ENCODE measurements around the gene NFIB. TPM values are rescaled to one million over a fixed set of nuclear protein-coding genes. Genes with fewer than 3 reads are reported as not detected.

The NFIB gene
- total RNA-seq, 5 donors from 2014 or later (not counting 1 experiment from before 2014, with no cell fraction given), result 0.15 to 0.89 (median 0.39) TPM; not detected in 1

DNA sequence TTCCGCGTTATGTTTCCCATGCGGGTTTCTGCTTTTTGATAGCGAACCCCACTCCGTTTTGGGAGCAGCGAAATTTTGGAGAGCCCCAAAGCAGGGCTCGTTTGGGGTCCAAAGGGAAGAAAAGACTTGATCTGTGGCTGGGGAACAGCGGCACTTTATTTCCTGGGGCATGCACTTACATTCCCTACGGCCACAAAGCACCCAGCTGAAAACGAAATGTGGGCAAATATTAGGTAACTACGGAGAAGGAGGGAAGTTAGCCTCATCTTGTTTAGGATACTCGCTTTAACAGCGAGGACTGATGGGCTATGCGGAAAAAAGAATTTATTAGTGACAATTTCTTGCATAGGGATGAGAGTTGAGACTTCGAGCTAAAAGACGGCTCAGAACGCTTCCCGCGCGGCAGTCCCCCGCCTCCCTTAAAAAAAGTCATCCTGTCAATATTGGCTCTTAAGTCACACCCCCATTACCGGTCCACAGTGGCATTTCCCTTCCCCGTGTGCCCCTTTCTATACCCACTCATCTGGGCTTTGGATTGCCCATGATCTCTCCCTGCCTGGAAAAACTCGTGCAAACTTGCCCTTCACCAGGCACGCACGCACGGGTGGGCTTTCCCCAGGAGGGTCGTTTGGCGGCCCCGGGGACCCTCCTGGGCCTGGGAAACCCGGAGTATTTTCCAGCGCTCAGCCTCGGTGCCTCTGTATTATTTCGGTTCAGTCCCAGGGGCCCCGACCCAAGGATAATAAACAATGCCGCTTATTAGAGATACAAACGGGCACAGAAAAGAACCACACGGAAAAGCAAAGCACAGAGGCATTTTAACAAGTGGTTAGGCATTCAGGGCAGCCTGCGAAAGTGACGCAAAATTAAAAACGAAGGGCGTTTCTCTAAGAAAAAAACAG is 35.8 kb upstream of the NFIB start:
- Mint-ChIP-seq H3K36me3 (no peaks in the 10 kb centered on the region), H3K27me3 (peaks cover 69 to 79% of the 10 kb centered on the region in 2 donors), H3K9me3 (no peaks in the 10 kb centered on the region), H3K27ac (no peak overlapping the region), H3K4me3 (no peak overlapping the region), H3K4me1 (peaks cover 16 to 24% (median 16%) of the 10 kb centered on the region in 3 donors)
- WGBS (ENCODE audit: insufficient coverage), result 9% methylated on average over 34 of the region's 42 CpGs
- H3K9me3 ChIP-seq, result no peaks in the 10 kb centered on the region
- no peak overlapping the region for H3K4me3 ChIP-seq (ENCODE audit: control insufficient read depth in 1 of 2, extremely low read depth in 1 of 2, low read length in 1 of 2)
- H3K27ac ChIP-seq (ENCODE audit: low read length), result no peak overlapping the region
- H3K27me3 ChIP-seq (replicated peaks in 1 of 2; ENCODE audit: control insufficient read depth in 2 of 2, extremely low read depth in 1 of 2, insufficient read depth in 2 of 2, low read length in 1 of 2), result peaks cover 7 to 75% of the 10 kb centered on the region in 2 experiments
- peaks cover 0 to 5% of the 10 kb centered on the region in 2 experiments for H3K4me1 ChIP-seq (ENCODE audit: control insufficient read depth in 1 of 2, extremely low read depth in 1 of 2, insufficient read depth in 2 of 2, low read length in 2 of 2)
- CTCF ChIA-PET, result no interaction called here
- ATAC-seq (replicated peaks in 1 of 4) (no peak), DNase-seq (no peak)
- no peaks in the 10 kb centered on the region for H3K36me3 ChIP-seq (ENCODE audit: control insufficient read depth in 2 of 2, extremely low read depth in 1 of 2, insufficient read depth in 1 of 2, low read length in 1 of 2)
- POLR2A ChIA-PET, result no interaction called here

DNA sequence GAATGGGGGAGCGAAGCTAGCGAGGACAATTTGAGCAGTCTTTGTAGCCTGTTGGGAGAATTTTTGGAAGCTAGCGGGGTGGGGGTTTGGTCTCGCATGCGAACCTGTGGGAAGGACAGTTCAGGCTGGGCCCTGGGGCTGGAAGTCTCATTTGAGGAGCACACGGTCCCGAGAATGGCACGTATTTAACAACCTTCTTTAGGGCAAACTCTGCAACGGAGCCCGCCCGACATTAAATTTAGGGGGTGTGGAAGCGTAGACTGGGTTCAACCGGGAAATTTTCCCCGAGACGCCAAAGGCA is 35.2 kb upstream of the NFIB start:
- CTCF ChIA-PET, result no interaction called here
- H3K36me3 Mint-ChIP-seq, result no peaks in the 10 kb centered on the region
- no peak overlapping the region for H3K27ac Mint-ChIP-seq
- no peaks in the 10 kb centered on the region for H3K36me3 ChIP-seq (ENCODE audit: control insufficient read depth in 2 of 2, extremely low read depth in 1 of 2, insufficient read depth in 1 of 2, low read length in 1 of 2)
- H3K9me3 ChIP-seq, result no peaks in the 10 kb centered on the region
- no peak overlapping the region for H3K4me3 ChIP-seq (ENCODE audit: control insufficient read depth in 1 of 2, extremely low read depth in 1 of 2, low read length in 1 of 2)
- H3K9me3 Mint-ChIP-seq, result no peaks in the 10 kb centered on the region
- DNase-seq, result no peak
- H3K27me3 ChIP-seq (replicated peaks in 1 of 2; ENCODE audit: control insufficient read depth in 2 of 2, extremely low read depth in 1 of 2, insufficient read depth in 2 of 2, low read length in 1 of 2), result peaks cover 7 to 77% of the 10 kb centered on the region in 2 experiments
- peaks cover 65 to 74% of the 10 kb centered on the region in 2 donors for H3K27me3 Mint-ChIP-seq
- POLR2A ChIA-PET, result no interaction called here
- H3K4me3 Mint-ChIP-seq, result no peak overlapping the region
- peaks cover 16 to 24% (median 16%) of the 10 kb centered on the region in 3 donors for H3K4me1 Mint-ChIP-seq
- H3K4me1 ChIP-seq (ENCODE audit: control insufficient read depth in 1 of 2, extremely low read depth in 1 of 2, insufficient read depth in 2 of 2, low read length in 2 of 2), result peaks cover 0 to 5% of the 10 kb centered on the region in 2 experiments
- ATAC-seq (replicated peaks in 1 of 4), result no peak
- WGBS (ENCODE audit: insufficient coverage), result 16% methylated on average over 11 of the region's 15 CpGs
- no peak overlapping the region for H3K27ac ChIP-seq (ENCODE audit: low read length)

DNA sequence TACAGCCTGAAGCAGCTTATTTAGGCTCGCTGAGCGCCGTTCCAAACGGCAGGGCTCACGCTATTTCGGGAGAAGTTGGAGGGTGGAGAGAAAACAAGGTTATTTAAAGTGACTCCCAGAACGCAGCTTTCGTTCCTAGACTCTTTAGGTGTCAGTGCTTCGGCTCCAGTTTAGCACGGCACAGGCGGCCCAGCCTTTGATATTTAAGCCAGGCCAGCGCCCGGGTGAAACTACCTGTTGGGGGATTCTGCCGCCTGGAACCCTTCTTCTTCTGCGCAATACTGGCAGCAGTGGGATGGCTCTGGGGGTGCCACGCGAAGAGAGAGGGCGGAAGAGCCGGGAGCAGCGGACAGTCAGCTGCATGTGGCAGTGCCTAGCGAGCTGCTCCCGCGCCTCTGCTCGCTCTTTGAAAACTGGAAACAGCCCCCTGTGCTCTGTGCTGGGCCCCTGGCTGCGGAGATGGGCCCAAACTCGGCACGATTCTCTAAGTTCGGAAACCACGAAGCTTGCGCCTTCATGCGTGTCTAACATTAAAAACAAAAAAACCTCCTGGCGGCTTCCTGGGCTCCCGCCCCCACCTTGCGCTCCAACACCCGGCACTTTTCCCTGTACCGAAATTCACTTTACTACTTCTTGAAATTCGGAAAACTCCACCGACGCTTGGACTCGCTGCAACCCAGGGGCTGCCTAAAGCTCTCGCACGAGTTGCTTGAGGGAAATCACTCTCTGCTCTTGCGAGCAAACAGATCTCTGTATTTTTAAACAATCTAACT is 34.6 kb upstream of the NFIB start:
- H3K36me3 ChIP-seq (ENCODE audit: control insufficient read depth in 2 of 2, extremely low read depth in 1 of 2, insufficient read depth in 1 of 2, low read length in 1 of 2), result no peaks in the 10 kb centered on the region
- H3K4me3 ChIP-seq (ENCODE audit: control insufficient read depth in 1 of 2, extremely low read depth in 1 of 2, low read length in 1 of 2), result no peak overlapping the region
- Mint-ChIP-seq H3K27ac (no peak overlapping the region), H3K4me3 (no peak overlapping the region), H3K9me3 (no peaks in the 10 kb centered on the region), H3K36me3 (no peaks in the 10 kb centered on the region), H3K27me3 (peaks cover 64 to 69% of the 10 kb centered on the region in 2 donors), H3K4me1 (peaks cover 12 to 23% (median 13%) of the 10 kb centered on the region in 3 donors)
- no peaks in the 10 kb centered on the region for H3K9me3 ChIP-seq
- CTCF ChIA-PET, result interaction anchor here in 1 of 2 donors (0.6 kb wide), 1 partner anchor 121 kb away, joined by 3 read pairs; no protein-coding TSS in a partner anchor
- no peak for ATAC-seq (replicated peaks in 1 of 4)
- peaks cover 7 to 79% of the 10 kb centered on the region in 2 experiments for H3K27me3 ChIP-seq (replicated peaks in 1 of 2; ENCODE audit: control insufficient read depth in 2 of 2, extremely low read depth in 1 of 2, insufficient read depth in 2 of 2, low read length in 1 of 2)
- 4% methylated on average over 38 of the region's 43 CpGs for WGBS (ENCODE audit: insufficient coverage)
- no peak for DNase-seq
- POLR2A ChIA-PET, result no interaction called here
- no peak overlapping the region for H3K27ac ChIP-seq (ENCODE audit: low read length)
- peaks cover 0 to 4% of the 10 kb centered on the region in 2 experiments for H3K4me1 ChIP-seq (ENCODE audit: control insufficient read depth in 1 of 2, extremely low read depth in 1 of 2, insufficient read depth in 2 of 2, low read length in 2 of 2)

GRCh38 chr9:14348123-14348372 is 34.1 kb upstream of the NFIB start:
- no peaks in the 10 kb centered on the region for H3K4me1 ChIP-seq (ENCODE audit: control insufficient read depth in 1 of 2, extremely low read depth in 1 of 2, insufficient read depth in 2 of 2, low read length in 2 of 2)
- no peaks in the 10 kb centered on the region for H3K36me3 ChIP-seq (ENCODE audit: control insufficient read depth in 2 of 2, extremely low read depth in 1 of 2, insufficient read depth in 1 of 2, low read length in 1 of 2)
- ChIA-PET CTCF (interaction anchor here in 1 of 2 donors (0.6 kb wide), 1 partner anchor 121 kb away, joined by 3 read pairs; no protein-coding TSS in a partner anchor), POLR2A (no interaction called here)
- H3K4me3 ChIP-seq (ENCODE audit: control insufficient read depth in 1 of 2, extremely low read depth in 1 of 2, low read length in 1 of 2), result no peak overlapping the region
- peaks cover 59 to 64% of the 10 kb centered on the region in 2 donors for H3K27me3 Mint-ChIP-seq
- H3K27ac Mint-ChIP-seq, result no peak overlapping the region
- no CpG with 5 or more reads among the region's 10 CpGs for WGBS (ENCODE audit: insufficient coverage)
- no peaks in the 10 kb centered on the region for H3K9me3 ChIP-seq
- no peak for DNase-seq
- H3K27ac ChIP-seq (ENCODE audit: low read length), result no peak overlapping the region
- ATAC-seq (replicated peaks in 1 of 4), result no peak
- peaks cover 10 to 79% of the 10 kb centered on the region in 2 experiments for H3K27me3 ChIP-seq (replicated peaks in 1 of 2; ENCODE audit: control insufficient read depth in 2 of 2, extremely low read depth in 1 of 2, insufficient read depth in 2 of 2, low read length in 1 of 2)
- H3K4me1 Mint-ChIP-seq, result peaks cover 8 to 18% (median 11%) of the 10 kb centered on the region in 3 donors
- H3K9me3 Mint-ChIP-seq, result no peaks in the 10 kb centered on the region
- no peaks in the 10 kb centered on the region for H3K36me3 Mint-ChIP-seq
- no peak overlapping the region for H3K4me3 Mint-ChIP-seq

DNA sequence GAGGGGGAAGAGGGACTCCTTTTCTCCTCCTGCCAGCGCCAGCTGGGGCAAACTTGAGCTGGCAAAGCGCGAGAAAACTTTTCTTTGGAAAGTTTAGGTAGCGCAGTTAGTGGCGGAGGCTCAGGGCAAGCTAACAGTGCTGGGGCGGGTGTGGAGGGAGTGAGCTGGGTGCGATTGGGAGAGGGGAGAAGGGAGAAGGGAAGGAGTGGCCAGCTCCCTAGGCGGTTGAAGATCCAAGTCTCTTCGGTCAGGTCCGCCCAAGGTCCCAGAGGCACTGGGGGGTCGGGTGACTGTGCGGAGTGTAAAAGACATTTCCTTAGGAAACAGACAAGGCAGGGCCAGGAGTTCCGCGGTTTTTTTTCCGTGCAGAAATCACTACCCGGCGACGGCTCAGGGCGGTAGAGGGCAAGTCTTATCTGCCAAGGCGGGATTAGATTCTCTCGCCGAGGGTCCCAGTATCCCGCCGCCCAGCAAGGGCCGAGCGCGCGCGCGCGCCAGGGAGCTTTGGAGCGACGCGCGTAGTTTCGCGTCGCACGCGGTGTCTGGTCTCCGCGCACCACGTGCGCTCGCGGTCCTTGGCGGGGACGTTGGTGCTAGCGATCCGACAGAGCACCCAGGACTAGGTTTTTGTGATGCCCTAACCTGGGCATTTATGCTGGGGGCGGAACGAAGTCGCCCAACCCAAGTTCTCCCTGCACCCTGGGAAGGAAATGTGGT is 33.6 kb upstream of the NFIB start:
- peaks cover 11 to 80% of the 10 kb centered on the region in 2 experiments for H3K27me3 ChIP-seq (replicated peaks in 1 of 2; ENCODE audit: control insufficient read depth in 2 of 2, extremely low read depth in 1 of 2, insufficient read depth in 2 of 2, low read length in 1 of 2)
- ChIA-PET CTCF (interaction anchor here in 1 of 2 donors (0.6 kb wide), 1 partner anchor 120 kb away, joined by 3 read pairs; no protein-coding TSS in a partner anchor), POLR2A (interaction anchor here in 1 of 2 donors (0.5 kb wide), 1 partner anchor 1529 kb away, joined by 6 read pairs; no protein-coding TSS in a partner anchor)
- Mint-ChIP-seq H3K9me3 (no peaks in the 10 kb centered on the region), H3K27ac (no peak overlapping the region), H3K4me3 (no peak overlapping the region), H3K36me3 (no peaks in the 10 kb centered on the region), H3K4me1 (peaks cover 4 to 18% (median 11%) of the 10 kb centered on the region in 3 donors), H3K27me3 (peaks cover 54 to 59% of the 10 kb centered on the region in 2 donors)
- WGBS (ENCODE audit: insufficient coverage), result 15% methylated on average over 45 of the region's 53 CpGs
- no peaks in the 10 kb centered on the region for H3K36me3 ChIP-seq (ENCODE audit: control insufficient read depth in 2 of 2, extremely low read depth in 1 of 2, insufficient read depth in 1 of 2, low read length in 1 of 2)
- no peaks in the 10 kb centered on the region for H3K4me1 ChIP-seq (ENCODE audit: control insufficient read depth in 1 of 2, extremely low read depth in 1 of 2, insufficient read depth in 2 of 2, low read length in 2 of 2)
- DNase-seq, result no peak
- H3K9me3 ChIP-seq, result no peaks in the 10 kb centered on the region
- no peak overlapping the region for H3K4me3 ChIP-seq (ENCODE audit: control insufficient read depth in 1 of 2, extremely low read depth in 1 of 2, low read length in 1 of 2)
- ATAC-seq (replicated peaks in 1 of 4), result no peak
- no peak overlapping the region for H3K27ac ChIP-seq (ENCODE audit: low read length)

- H3K36me3 ChIP-seq (ENCODE audit: control insufficient read depth in 2 of 2, extremely low read depth in 1 of 2, insufficient read depth in 1 of 2, low read length in 1 of 2), result no peaks in the 10 kb centered on the region
- no peak for DNase-seq
- no peak overlapping the region for H3K4me3 ChIP-seq (ENCODE audit: control insufficient read depth in 1 of 2, extremely low read depth in 1 of 2, low read length in 1 of 2)
- H3K4me1 ChIP-seq (ENCODE audit: control insufficient read depth in 1 of 2, extremely low read depth in 1 of 2, insufficient read depth in 2 of 2, low read length in 2 of 2), result no peaks in the 10 kb centered on the region
- no peak overlapping the region for H3K27ac ChIP-seq (ENCODE audit: low read length)
- peaks cover 49 to 54% of the 10 kb centered on the region in 2 donors for H3K27me3 Mint-ChIP-seq
- ChIA-PET CTCF (no interaction called here), POLR2A (interaction anchor here in 1 of 2 donors (0.5 kb wide), 1 partner anchor 1529 kb away, joined by 6 read pairs; no protein-coding TSS in a partner anchor)
- H3K27me3 ChIP-seq (replicated peaks in 1 of 2; ENCODE audit: control insufficient read depth in 2 of 2, extremely low read depth in 1 of 2, insufficient read depth in 2 of 2, low read length in 1 of 2), result peaks cover 11 to 75% of the 10 kb centered on the region in 2 experiments
- ATAC-seq (replicated peaks in 1 of 4), result no peak
- H3K27ac Mint-ChIP-seq, result no peak overlapping the region
- no peaks in the 10 kb centered on the region for H3K9me3 Mint-ChIP-seq
- 5% methylated on average over 18 of the region's 37 CpGs for WGBS (ENCODE audit: insufficient coverage)
- no peaks in the 10 kb centered on the region for H3K36me3 Mint-ChIP-seq
- no peak overlapping the region for H3K4me3 Mint-ChIP-seq
- no peaks in the 10 kb centered on the region for H3K9me3 ChIP-seq
- H3K4me1 Mint-ChIP-seq, result peaks cover 4 to 18% (median 11%) of the 10 kb centered on the region in 3 donors
These were observed 33.0 kb upstream of the NFIB start for GRCh38 chr9:14346811-14347405.

Data from T-cell (primary cell).